Measurements from ENCODE around the gene GPR158.

Gene GPR158

DNA sequence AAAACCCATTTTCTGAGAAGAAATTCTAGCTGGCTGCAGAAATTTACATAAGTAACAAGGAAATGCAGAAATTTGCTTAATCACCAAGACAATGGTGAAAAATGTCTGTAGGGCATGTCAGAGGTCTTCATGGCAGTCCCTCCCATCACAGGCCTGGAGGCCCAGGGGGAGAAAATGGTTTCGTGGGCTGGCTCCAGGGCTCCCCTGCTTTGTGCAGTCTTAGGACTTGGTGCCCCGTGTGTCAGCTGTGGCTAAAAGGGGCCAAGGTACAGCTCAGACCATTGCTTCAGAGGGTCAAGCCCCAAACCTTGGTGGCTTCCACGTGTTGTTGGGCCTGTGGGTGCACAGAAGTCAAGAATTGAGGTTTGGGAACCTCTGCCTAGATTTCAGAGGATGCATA lies 215.9 kb downstream of the GPR158 start:
- DNase-seq (ENCODE audit: low read depth), result no peak

DNA sequence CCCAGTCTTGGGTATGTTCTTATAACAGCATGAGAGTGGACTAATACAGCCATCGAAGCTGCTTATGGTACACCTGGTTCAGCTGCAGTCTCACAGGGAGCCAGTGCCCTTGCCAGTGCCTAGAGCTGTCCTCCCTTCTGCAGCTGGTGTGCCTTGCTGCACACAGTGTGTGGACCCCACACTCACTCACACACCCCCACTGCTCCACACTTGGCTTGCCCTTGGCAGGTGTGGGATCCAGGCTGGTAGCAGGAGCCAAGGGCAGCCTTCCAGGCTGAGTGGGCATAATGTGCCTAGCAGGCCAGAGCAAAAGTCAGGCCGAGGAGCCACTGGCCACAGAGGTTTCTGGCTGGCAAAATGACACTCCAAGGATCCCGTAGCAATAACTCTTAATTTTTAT lies 217.3 kb downstream of the GPR158 start:
- DNase-seq (ENCODE audit: low read depth), result no peak

GRCh38 chr10:25393621-25394020 lies 218.8 kb downstream of the GPR158 start:
- DNase-seq (ENCODE audit: low read depth), result no peak

GRCh38 chr10:25398680-25399079 lies 223.9 kb downstream of the GPR158 start:
- no peak for DNase-seq (ENCODE audit: low read depth)

DNA sequence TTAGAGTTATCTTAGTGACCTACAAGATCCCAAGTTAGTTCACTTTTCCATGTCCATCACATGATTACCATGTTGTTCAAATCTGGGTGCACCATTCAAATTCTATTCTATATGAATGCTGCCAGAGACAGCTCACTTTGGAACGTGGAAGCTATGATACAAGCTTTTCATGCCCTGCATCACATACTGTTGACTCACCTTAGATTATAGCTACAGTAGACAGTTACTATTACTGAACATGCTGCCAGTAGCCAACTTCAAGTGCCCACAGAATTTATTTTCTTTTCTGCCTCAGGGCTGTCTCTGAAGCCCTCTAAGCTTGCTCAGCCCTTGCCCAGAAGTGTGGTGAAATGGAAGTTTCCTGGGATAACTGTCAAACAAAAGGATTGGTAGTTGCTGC lies 231.1 kb downstream of the GPR158 start:
- no peak for DNase-seq (ENCODE audit: low read depth)

GRCh38 chr10:25417611-25418010 lies 242.8 kb downstream of the GPR158 start:
- DNase-seq (ENCODE audit: low read depth), result no peak

DNA sequence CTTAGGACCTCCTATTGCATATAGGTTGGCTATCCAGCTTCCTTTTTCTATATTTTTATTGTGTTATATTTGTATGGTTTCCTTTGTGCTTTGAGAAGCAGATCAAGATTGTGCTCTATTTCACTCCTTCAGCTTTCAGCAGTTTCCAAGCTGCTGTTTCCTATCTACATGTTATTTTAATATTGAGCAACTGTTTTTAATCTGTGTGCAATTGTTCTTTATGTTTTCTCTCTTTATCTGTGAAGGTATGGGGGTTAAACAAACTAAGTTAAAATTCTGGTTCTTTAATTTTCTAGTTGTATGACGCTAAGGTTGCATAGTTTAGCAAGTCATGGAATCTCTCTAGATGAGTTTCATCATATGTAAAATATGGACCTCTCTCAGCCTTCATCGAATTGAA lies 251.0 kb downstream of the GPR158 start:
- no peak for DNase-seq (ENCODE audit: low read depth)

- DNase-seq (ENCODE audit: low read depth), result no peak
Measured at GRCh38 chr10:25436431-25436830, 261.6 kb downstream of the GPR158 start.

DNA sequence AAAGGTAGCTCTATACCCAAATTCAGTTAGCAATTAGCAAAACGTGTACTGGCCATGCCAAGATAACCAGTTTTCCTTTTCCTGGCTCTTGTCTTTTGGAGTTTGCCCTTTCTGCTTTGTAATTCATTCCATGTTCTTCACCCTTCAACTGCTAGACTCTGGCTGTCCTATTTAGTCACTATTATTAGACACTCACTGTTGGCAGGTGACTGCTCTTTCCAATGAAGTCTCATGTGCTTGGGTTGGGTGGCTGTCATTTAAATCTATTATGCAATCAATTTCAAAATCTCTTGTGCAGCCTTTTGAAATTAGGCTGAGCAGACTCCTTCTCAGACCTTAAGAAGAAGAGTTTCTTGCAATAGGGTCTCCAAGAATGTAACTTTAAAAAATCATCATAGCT lies 266.5 kb downstream of the GPR158 start:
- DNase-seq (ENCODE audit: low read depth), result no peak

- DNase-seq (ENCODE audit: low read depth), result no peak
Measured at GRCh38 chr10:25444266-25444665, 269.5 kb downstream of the GPR158 start.

DNA sequence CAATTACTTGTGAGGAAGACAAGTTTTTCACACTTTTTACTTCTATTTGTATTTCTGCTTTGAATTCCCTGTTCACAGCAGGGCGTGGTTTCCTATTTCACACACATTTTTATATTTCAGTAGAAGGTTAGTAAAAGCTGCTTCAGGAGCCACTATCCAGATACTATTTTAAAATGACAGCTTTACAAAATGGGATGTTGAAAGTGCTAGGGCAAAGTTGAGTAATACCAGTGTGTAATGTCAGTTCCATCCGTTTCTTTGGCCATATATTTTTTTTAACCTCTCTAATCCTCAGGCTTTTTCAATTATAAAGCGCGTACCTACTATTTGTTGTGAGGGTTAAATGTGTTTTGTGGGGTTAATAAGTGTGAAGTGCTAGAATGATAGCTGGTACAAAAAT lies 276.6 kb downstream of the GPR158 start:
- DNase-seq (ENCODE audit: low read depth), result no peak

DNA sequence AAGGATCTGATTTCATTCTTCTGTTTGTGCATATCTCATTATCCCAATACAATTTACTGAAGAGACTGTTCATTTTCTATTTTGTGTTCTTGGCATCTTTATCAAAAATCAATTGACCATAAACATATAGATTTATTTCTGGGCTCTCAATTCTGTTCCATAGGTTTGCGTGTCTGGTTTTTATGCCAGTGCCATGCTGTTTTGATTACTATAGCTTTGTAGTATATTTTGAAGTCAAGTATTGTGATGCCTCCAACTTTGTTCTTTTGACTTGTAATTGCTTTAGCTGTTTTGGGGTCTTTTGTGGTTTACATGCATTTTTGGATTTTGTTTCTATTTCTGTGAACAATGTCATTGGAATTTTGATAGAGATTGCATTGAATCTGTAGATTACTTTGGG lies 278.8 kb downstream of the GPR158 start:
- no peak for DNase-seq (ENCODE audit: low read depth)

GRCh38 chr10:25455980-25456567 lies 281.3 kb downstream of the GPR158 start:
- DNase-seq (ENCODE audit: low read depth), result no peak

GRCh38 chr10:25457552-25457951 lies 282.8 kb downstream of the GPR158 start:
- DNase-seq (ENCODE audit: low read depth), result no peak

DNA sequence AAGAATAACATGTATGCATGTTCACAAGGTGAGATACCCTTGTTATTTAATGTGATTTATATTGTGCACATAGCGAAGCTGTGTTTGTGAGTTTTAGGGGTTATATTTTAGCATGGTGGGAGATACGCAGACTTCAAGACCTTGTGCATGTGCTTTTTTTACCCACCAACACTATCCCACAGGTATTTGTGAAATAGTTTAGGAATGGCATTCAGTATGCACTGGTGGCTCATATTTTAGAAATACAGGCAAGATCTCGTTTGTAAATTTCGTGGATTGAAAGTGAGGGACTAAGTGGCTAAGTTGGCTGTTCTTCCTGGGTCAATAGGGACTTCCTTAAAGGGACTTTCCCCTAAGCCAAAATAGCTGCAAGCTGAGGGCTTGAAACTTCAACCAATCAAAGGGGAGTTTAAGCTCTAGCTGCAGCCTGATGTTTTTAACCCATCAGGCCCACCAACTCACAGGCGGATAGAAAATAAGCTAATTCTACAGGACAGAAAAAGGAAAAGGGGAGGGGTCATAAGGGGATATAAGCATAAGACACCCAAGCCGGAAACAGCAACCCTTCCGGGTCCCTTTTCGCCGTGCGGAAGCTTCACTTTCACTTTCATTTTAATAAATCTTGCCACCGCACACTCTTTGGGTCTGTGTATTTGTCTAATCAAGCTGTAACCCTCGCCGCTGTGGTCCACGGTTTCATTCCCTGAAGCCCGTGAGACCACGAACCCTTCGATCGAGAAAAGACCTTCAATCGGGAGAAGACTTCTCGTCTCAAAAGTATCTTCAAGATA lies 291.0 kb downstream of the GPR158 start:
- DNase-seq (ENCODE audit: low read depth), result no peak

DNA sequence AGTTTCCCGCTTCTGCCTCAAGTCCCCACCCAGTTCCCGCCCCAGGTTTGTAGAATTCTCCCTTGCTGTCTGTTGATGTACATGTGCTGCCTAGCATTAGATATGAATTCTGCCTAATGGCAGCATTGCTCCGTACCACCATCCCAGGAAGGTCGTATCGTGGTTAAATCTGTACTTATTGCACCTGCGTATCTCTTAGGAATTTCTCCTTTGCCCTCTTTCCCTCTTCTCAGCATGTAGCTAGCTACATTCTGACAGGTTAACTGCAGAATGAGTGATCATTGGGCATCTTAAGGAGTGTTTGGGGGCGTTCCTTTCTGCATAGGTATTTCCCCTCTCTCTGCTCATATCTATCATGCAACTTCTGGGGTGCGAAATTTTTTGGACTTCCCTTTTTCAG lies 293.1 kb downstream of the GPR158 start:
- no peak for DNase-seq (ENCODE audit: low read depth)

DNA sequence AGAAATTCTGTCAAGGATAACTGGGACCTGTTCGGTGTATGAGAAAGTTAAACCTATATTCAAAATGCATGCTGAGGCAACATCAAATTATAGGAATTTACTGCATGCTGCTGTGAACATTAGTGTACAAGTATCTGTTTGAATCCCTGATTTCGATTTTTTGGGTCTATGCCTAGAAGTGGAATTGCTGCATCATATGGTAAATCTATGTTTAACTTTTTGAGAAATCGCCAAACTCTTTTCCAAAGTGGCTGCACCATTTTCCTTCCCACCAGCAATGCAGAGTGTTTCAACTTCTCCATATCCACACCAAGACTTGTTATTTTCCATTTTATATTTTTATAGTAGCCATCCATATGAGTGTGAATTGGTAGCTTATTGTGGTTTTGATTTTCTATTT lies 306.7 kb downstream of the GPR158 start:
- no peak for DNase-seq (ENCODE audit: low read depth)

DNA sequence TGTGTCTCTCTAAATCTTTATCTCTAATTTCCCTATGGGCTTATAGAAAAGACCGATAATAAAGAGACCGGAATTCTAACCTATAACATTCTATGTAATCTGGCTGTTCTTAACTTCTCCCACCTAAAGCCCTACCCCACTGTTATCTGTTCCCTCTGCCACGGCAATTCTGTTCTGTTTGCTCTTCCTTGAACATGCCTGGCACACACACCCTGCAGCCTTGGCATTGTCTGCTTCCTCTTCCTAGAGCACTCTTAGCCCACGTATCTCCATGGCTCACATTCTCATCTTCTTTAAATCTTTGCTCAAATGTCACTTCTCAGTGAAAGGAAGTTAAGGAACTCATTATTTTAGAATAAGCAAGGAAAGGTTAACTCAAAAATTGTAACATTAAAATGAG lies 309.2 kb downstream of the GPR158 start:
- DNase-seq (ENCODE audit: low read depth), result no peak

- DNase-seq (ENCODE audit: low read depth), result no peak
Measured at GRCh38 chr10:25487266-25487665, 312.5 kb downstream of the GPR158 start.

- DNase-seq (ENCODE audit: low read depth), result no peak
Measured at GRCh38 chr10:25492040-25492439, 317.2 kb downstream of the GPR158 start.

GRCh38 chr10:25492680-25493079 lies 317.9 kb downstream of the GPR158 start:
- DNase-seq (ENCODE audit: low read depth), result no peak

GRCh38 chr10:25493122-25493893 lies 318.5 kb downstream of the GPR158 start:
- no peak for DNase-seq (ENCODE audit: low read depth)

GRCh38 chr10:25497246-25497645 lies 322.4 kb downstream of the GPR158 start:
- DNase-seq (ENCODE audit: low read depth), result no peak

Data from EH (cell line).